GM23338 (cell line): Measurements from ENCODE around the gene NTMT1. TPM values are rescaled to one million over a fixed set of nuclear protein-coding genes. Genes with fewer than 3 reads are reported as not detected.

Experiments
- ATAC-seq: fragments of 200-7000 bp; cut with Tn5 transposase; 3 replicates; pipeline ENCODE4 v1.9.1; 2020
- DNase-seq: peaks from one replicate; pipeline ENCODE4 v3.0.0-alpha.2; 2015; ENCODE audit warnings: low spot score
- H2AFZ ChIP-seq: fragments of 200-600 bp; sonication (generic); 2 replicates; pipeline ENCODE4 v1.8.0; 2016; ENCODE audit warnings: antibody characterized with exemption, mild to moderate bottlenecking, moderate library complexity
- H3F3A ChIP-seq: fragments of 200-600 bp; sonication (generic); replicated peaks from 2 replicates; pipeline ENCODE4 v1.8.0; 2017; ENCODE audit warnings: antibody characterized with exemption, mixed run types, low read depth
- H3K27ac ChIP-seq: fragments of 200-600 bp; sonication (generic); 2 replicates; pipeline ENCODE4 v1.6.1; 2016; ENCODE audit warnings: low read depth
- H3K27me3 ChIP-seq: fragments of 200-600 bp; sonication (generic); 2 replicates; pipeline ENCODE4 v1.8.0; 2016; ENCODE audit warnings: mild to moderate bottlenecking, mixed run types, moderate library complexity; ENCODE audit not compliant: insufficient read depth
- H3K36me3 ChIP-seq: fragments of 200-600 bp; sonication (generic); 2 replicates; pipeline ENCODE4 v1.8.0; 2016; ENCODE audit warnings: mild to moderate bottlenecking; ENCODE audit not compliant: insufficient read depth
- H3K4me1 ChIP-seq: fragments of 200-600 bp; sonication (generic); 2 replicates; pipeline ENCODE4 v1.8.0; 2016; ENCODE audit warnings: mild to moderate bottlenecking, moderate library complexity; ENCODE audit not compliant: insufficient read depth
- H3K4me2 ChIP-seq: fragments of 200-600 bp; sonication (generic); 2 replicates; pipeline ENCODE4 v1.7.1; 2017; ENCODE audit warnings: mixed run types
- H3K4me3 ChIP-seq: fragments of 200-600 bp; sonication (generic); 2 replicates; pipeline ENCODE4 v1.6.1; 2016; ENCODE audit warnings: mixed run types
- H3K79me2 ChIP-seq: fragments of 200-600 bp; sonication (generic); replicated peaks from 2 replicates; pipeline ENCODE4 v1.8.0; 2017; ENCODE audit warnings: mild to moderate bottlenecking; ENCODE audit not compliant: insufficient read depth
- H3K9me2 ChIP-seq: fragments of 200-600 bp; sonication (generic); 2 replicates; pipeline ENCODE4 v1.8.0; 2017; ENCODE audit not compliant: insufficient read depth
- H4K20me1 ChIP-seq: fragments of 200-600 bp; sonication (generic); replicated peaks from 2 replicates; pipeline ENCODE4 v1.8.0; 2017; ENCODE audit warnings: mild to moderate bottlenecking; ENCODE audit not compliant: insufficient read depth
- H3K27ac Mint-ChIP-seq: 2 replicates; pipeline ENCODE4 v1.8.0; 2020; ENCODE audit warnings: inconsistent platforms, mild to moderate bottlenecking, moderate library complexity, mixed read lengths
- H3K27me3 Mint-ChIP-seq: 3 replicates; pipeline ENCODE4 v1.8.0; 2022; ENCODE audit warnings: low read depth, mild to moderate bottlenecking, moderate library complexity, mixed read lengths, inconsistent platforms; ENCODE audit not compliant: insufficient read depth, poor library complexity
- H3K36me3 Mint-ChIP-seq: 3 replicates; pipeline ENCODE4 v1.8.0; 2021; ENCODE audit warnings: low read depth, mild to moderate bottlenecking, inconsistent platforms, moderate library complexity, mixed read lengths
- H3K4me1 Mint-ChIP-seq: 3 replicates; pipeline ENCODE4 v1.8.0; 2020; ENCODE audit warnings: mild to moderate bottlenecking, inconsistent platforms, mixed read lengths
- H3K4me3 Mint-ChIP-seq: 3 replicates; pipeline ENCODE4 v1.8.0; 2021; ENCODE audit warnings: moderate library complexity, mild to moderate bottlenecking, inconsistent platforms, mixed read lengths
- H3K9me3 Mint-ChIP-seq: 3 replicates; pipeline ENCODE4 v1.8.0; 2020; ENCODE audit warnings: moderate library complexity, mild to moderate bottlenecking, inconsistent platforms, mixed read lengths
- CREB1 ChIP-seq: fragments of 250-450 bp; sonication (Bioruptor Pico); IDR thresholded peaks from 2 replicates; pipeline ENCODE4 v1.5.0; 2020; ENCODE audit warnings: low read depth, mild to moderate bottlenecking, moderate library complexity
- CTCF ChIP-seq, 2 experiments: fragments of 200-600 bp in 1 of 2; sonication (generic) in 1 of 2; conservative IDR thresholded peaks; 2 replicates each; pipeline versions ENCODE4 v1.5.1 to v1.6.1; 2016 to 2017; ENCODE audit warnings: antibody characterized with exemption in 2 of 2, low read depth in 2 of 2, mild to moderate bottlenecking in 2 of 2, moderate library complexity in 1 of 2
- JUNB ChIP-seq: IDR thresholded peaks from one replicate; pipeline ENCODE4 v1.6.1; 2016; ENCODE audit warnings: antibody characterized with exemption; ENCODE audit not compliant: unreplicated experiment
- POLR2AphosphoS5 ChIP-seq: IDR thresholded peaks from 2 replicates; pipeline ENCODE4 v1.6.1; 2016; ENCODE audit warnings: antibody characterized with exemption, low read depth
- STAT1 ChIP-seq: IDR thresholded peaks from one replicate; pipeline ENCODE4 v1.6.1; 2016; ENCODE audit warnings: antibody characterized with exemption; ENCODE audit not compliant: unreplicated experiment
- ZNF331 ChIP-seq: fragments of 250-450 bp; sonication (Bioruptor Pico); IDR thresholded peaks from 2 replicates; pipeline ENCODE4 v1.5.0; 2020; ENCODE audit warnings: low read depth, mild to moderate bottlenecking, moderate library complexity
- polyA plus RNA-seq: library from polyadenylated mRNA; unstranded; fragments of >200 nt; fragmentation: Nextera tagmentation; extraction: Ambion mirVana; gene quantifications from 2 replicates; pipeline ENCODE4 v1.2.1, GENCODE V29; 2016
- total RNA-seq: library from RNA; depleted of rRNA; stranded (reverse); fragments of >200 nt; shearing (Covaris generic); gene quantifications from 2 replicates; pipeline ENCODE4 v1.2.3, GENCODE V29; 2014
- TF ChIP-seq, protein P1 (sequence below): fragments of 250-450 bp; sonication (Bioruptor Pico); IDR thresholded peaks from 2 replicates; pipeline ENCODE4 v1.5.0; 2020; ENCODE audit warnings: mild to moderate bottlenecking, moderate library complexity
- TF ChIP-seq, protein P2 (sequence below): IDR thresholded peaks from one replicate; pipeline ENCODE4 v1.6.1; 2018; ENCODE audit warnings: antibody characterized with exemption; ENCODE audit not compliant: unreplicated experiment

NTMT1 gene
- total and polyA plus RNA-seq, 2 experiments from 2014 or later = 59.4 to 108 TPM

- no peaks in the 10 kb centered on the region for H3K4me1 ChIP-seq
- Mint-ChIP-seq H3K4me1 (peaks cover 9% of the 10 kb centered on the region), H3K36me3 (no peaks in the 10 kb centered on the region), H3K27ac (no peak overlapping the region), H3K27me3 (peaks cover 9% of the 10 kb centered on the region), H3K9me3 (no peaks in the 10 kb centered on the region; the same call in 2 of the 3 replicates), H3K4me3 (no peak overlapping the region)
- no peak overlapping the region for H3K4me2 ChIP-seq
- no peak for DNase-seq
- no peaks in the 10 kb centered on the region for H3K27me3 ChIP-seq
- no peaks in the 10 kb centered on the region for H4K20me1 ChIP-seq
- no peak overlapping the region for H3K4me3 ChIP-seq
- ATAC-seq = no peak
- H3K9me2 ChIP-seq = no peaks in the 10 kb centered on the region
- no peaks in the 10 kb centered on the region for H3F3A ChIP-seq
- H2AFZ ChIP-seq = no peak overlapping the region
- H3K79me2 ChIP-seq = no peaks in the 10 kb centered on the region
- no peak overlapping the region for H3K27ac ChIP-seq
- TF ChIP-seq STAT1 (no peak), ZNF331 (CRISPR knock-in tag) (no peak), CTCF (conservative IDR thresholded peaks at IDR 0.05; ENCODE audit: low read depth in 2 of 2) (no peak), CREB1 (CRISPR knock-in tag) (no peak), JUNB (no peak), POLR2AphosphoS5 (no peak)
- TF ChIP-seq, protein P1, sequence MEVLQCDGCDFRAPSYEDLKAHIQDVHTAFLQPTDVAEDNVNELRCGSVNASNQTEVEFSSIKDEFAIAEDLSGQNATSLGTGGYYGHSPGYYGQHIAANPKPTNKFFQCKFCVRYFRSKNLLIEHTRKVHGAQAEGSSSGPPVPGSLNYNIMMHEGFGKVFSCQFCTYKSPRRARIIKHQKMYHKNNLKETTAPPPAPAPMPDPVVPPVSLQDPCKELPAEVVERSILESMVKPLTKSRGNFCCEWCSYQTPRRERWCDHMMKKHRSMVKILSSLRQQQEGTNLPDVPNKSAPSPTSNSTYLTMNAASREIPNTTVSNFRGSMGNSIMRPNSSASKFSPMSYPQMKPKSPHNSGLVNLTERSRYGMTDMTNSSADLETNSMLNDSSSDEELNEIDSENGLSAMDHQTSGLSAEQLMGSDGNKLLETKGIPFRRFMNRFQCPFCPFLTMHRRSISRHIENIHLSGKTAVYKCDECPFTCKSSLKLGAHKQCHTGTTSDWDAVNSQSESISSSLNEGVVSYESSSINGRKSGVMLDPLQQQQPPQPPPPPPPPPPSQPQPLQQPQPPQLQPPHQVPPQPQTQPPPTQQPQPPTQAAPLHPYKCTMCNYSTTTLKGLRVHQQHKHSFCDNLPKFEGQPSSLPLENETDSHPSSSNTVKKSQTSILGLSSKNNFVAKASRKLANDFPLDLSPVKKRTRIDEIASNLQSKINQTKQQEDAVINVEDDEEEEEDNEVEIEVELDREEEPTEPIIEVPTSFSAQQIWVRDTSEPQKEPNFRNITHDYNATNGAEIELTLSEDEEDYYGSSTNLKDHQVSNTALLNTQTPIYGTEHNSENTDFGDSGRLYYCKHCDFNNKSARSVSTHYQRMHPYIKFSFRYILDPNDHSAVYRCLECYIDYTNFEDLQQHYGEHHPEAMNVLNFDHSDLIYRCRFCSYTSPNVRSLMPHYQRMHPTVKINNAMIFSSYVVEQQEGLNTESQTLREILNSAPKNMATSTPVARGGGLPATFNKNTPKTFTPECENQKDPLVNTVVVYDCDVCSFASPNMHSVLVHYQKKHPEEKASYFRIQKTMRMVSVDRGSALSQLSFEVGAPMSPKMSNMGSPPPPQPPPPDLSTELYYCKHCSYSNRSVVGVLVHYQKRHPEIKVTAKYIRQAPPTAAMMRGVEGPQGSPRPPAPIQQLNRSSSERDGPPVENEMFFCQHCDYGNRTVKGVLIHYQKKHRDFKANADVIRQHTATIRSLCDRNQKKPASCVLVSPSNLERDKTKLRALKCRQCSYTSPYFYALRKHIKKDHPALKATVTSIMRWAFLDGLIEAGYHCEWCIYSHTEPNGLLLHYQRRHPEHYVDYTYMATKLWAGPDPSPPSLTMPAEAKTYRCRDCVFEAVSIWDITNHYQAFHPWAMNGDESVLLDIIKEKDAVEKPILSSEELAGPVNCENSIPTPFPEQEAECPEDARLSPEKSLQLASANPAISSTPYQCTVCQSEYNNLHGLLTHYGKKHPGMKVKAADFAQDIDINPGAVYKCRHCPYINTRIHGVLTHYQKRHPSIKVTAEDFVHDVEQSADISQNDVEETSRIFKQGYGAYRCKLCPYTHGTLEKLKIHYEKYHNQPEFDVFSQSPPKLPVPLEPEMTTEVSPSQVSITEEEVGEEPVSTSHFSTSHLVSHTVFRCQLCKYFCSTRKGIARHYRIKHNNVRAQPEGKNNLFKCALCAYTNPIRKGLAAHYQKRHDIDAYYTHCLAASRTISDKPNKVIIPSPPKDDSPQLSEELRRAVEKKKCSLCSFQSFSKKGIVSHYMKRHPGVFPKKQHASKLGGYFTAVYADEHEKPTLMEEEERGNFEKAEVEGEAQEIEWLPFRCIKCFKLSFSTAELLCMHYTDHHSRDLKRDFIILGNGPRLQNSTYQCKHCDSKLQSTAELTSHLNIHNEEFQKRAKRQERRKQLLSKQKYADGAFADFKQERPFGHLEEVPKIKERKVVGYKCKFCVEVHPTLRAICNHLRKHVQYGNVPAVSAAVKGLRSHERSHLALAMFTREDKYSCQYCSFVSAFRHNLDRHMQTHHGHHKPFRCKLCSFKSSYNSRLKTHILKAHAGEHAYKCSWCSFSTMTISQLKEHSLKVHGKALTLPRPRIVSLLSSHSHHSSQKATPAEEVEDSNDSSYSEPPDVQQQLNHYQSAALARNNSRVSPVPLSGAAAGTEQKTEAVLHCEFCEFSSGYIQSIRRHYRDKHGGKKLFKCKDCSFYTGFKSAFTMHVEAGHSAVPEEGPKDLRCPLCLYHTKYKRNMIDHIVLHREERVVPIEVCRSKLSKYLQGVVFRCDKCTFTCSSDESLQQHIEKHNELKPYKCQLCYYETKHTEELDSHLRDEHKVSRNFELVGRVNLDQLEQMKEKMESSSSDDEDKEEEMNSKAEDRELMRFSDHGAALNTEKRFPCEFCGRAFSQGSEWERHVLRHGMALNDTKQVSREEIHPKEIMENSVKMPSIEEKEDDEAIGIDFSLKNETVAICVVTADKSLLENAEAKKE (CRISPR knock-in tag) = no peak
- TF ChIP-seq, protein P2, sequence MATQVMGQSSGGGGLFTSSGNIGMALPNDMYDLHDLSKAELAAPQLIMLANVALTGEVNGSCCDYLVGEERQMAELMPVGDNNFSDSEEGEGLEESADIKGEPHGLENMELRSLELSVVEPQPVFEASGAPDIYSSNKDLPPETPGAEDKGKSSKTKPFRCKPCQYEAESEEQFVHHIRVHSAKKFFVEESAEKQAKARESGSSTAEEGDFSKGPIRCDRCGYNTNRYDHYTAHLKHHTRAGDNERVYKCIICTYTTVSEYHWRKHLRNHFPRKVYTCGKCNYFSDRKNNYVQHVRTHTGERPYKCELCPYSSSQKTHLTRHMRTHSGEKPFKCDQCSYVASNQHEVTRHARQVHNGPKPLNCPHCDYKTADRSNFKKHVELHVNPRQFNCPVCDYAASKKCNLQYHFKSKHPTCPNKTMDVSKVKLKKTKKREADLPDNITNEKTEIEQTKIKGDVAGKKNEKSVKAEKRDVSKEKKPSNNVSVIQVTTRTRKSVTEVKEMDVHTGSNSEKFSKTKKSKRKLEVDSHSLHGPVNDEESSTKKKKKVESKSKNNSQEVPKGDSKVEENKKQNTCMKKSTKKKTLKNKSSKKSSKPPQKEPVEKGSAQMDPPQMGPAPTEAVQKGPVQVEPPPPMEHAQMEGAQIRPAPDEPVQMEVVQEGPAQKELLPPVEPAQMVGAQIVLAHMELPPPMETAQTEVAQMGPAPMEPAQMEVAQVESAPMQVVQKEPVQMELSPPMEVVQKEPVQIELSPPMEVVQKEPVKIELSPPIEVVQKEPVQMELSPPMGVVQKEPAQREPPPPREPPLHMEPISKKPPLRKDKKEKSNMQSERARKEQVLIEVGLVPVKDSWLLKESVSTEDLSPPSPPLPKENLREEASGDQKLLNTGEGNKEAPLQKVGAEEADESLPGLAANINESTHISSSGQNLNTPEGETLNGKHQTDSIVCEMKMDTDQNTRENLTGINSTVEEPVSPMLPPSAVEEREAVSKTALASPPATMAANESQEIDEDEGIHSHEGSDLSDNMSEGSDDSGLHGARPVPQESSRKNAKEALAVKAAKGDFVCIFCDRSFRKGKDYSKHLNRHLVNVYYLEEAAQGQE = no peak
- H3K36me3 ChIP-seq = no peaks in the 10 kb centered on the region
These were observed 56.4 kb downstream of the NTMT1 start for GRCh38 chr9:129682381-129682780.
